ENCODE results near the gene KLLN. TPM values are rescaled to one million over a fixed set of nuclear protein-coding genes. Genes with fewer than 3 reads are reported as not detected.
A peak's percentile ranks its signal among the peaks of the same experiment; 100 is the strongest.

Gene KLLN
- total and polyA plus RNA-seq, 2 of the 13 experiments (the other 11 are each of a cell fraction or from before 2014, with no cell fraction given), result 0.08 to 0.44 TPM

DNA sequence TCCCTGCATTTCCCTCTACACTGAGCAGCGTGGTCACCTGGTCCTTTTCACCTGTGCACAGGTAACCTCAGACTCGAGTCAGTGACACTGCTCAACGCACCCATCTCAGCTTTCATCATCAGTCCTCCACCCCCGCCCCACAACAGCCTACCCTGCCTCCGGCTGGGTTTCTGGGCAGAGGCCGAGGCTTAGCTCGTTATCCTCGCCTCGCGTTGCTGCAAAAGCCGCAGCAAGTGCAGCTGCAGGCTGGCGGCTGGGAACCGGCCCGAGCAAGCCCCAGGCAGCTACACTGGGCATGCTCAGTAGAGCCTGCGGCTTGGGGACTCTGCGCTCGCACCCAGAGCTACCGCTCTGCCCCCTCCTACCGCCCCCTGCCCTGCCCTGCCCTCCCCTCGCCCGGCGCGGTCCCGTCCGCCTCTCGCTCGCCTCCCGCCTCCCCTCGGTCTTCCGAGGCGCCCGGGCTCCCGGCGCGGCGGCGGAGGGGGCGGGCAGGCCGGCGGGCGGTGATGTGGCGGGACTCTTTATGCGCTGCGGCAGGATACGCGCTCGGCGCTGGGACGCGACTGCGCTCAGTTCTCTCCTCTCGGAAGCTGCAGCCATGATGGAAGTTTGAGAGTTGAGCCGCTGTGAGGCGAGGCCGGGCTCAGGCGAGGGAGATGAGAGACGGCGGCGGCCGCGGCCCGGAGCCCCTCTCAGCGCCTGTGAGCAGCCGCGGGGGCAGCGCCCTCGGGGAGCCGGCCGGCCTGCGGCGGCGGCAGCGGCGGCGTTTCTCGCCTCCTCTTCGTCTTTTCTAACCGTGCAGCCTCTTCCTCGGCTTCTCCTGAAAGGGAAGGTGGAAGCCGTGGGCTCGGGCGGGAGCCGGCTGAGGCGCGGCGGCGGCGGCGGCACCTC lies at the start of gene KLLN, which contains the start of gene PTEN (continued):
- TF ChIP-seq, protein P1, sequence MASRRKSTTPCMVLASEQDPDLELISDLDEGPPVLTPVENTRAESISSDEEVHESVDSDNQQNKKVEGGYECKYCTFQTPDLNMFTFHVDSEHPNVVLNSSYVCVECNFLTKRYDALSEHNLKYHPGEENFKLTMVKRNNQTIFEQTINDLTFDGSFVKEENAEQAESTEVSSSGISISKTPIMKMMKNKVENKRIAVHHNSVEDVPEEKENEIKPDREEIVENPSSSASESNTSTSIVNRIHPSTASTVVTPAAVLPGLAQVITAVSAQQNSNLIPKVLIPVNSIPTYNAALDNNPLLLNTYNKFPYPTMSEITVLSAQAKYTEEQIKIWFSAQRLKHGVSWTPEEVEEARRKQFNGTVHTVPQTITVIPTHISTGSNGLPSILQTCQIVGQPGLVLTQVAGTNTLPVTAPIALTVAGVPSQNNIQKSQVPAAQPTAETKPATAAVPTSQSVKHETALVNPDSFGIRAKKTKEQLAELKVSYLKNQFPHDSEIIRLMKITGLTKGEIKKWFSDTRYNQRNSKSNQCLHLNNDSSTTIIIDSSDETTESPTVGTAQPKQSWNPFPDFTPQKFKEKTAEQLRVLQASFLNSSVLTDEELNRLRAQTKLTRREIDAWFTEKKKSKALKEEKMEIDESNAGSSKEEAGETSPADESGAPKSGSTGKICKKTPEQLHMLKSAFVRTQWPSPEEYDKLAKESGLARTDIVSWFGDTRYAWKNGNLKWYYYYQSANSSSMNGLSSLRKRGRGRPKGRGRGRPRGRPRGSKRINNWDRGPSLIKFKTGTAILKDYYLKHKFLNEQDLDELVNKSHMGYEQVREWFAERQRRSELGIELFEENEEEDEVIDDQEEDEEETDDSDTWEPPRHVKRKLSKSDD (CRISPR knock-in tag; IDR thresholded peaks at IDR 0.05; ENCODE audit: low read depth), result peak; percentile 93
- TF ChIP-seq MTA3 (CRISPR knock-in tag; IDR thresholded peaks at IDR 0.05) (no peak), ARHGAP35 (CRISPR knock-in tag; IDR thresholded peaks at IDR 0.05; ENCODE audit: borderline replicate concordance) (0 out of 2 replicates have a peak, but pooled peaks have one; percentile 80), HIVEP1 (CRISPR knock-in tag; IDR thresholded peaks at IDR 0.05) (no peak), KAT7 (CRISPR knock-in tag; IDR thresholded peaks at IDR 0.05; ENCODE audit: borderline replicate concordance) (peak; percentile 96), PHF8 (CRISPR knock-in tag; IDR thresholded peaks at IDR 0.05) (peak; percentile 51), DNMT1 (CRISPR knock-in tag; IDR thresholded peaks at IDR 0.05) (no peak; the same call in 1 of the 2 replicates), ZSCAN29 (CRISPR knock-in tag; conservative IDR thresholded peaks at IDR 0.05) (peak; percentile 76; the same call in 1 of the 2 replicates)
- TF ChIP-seq, protein P2, sequence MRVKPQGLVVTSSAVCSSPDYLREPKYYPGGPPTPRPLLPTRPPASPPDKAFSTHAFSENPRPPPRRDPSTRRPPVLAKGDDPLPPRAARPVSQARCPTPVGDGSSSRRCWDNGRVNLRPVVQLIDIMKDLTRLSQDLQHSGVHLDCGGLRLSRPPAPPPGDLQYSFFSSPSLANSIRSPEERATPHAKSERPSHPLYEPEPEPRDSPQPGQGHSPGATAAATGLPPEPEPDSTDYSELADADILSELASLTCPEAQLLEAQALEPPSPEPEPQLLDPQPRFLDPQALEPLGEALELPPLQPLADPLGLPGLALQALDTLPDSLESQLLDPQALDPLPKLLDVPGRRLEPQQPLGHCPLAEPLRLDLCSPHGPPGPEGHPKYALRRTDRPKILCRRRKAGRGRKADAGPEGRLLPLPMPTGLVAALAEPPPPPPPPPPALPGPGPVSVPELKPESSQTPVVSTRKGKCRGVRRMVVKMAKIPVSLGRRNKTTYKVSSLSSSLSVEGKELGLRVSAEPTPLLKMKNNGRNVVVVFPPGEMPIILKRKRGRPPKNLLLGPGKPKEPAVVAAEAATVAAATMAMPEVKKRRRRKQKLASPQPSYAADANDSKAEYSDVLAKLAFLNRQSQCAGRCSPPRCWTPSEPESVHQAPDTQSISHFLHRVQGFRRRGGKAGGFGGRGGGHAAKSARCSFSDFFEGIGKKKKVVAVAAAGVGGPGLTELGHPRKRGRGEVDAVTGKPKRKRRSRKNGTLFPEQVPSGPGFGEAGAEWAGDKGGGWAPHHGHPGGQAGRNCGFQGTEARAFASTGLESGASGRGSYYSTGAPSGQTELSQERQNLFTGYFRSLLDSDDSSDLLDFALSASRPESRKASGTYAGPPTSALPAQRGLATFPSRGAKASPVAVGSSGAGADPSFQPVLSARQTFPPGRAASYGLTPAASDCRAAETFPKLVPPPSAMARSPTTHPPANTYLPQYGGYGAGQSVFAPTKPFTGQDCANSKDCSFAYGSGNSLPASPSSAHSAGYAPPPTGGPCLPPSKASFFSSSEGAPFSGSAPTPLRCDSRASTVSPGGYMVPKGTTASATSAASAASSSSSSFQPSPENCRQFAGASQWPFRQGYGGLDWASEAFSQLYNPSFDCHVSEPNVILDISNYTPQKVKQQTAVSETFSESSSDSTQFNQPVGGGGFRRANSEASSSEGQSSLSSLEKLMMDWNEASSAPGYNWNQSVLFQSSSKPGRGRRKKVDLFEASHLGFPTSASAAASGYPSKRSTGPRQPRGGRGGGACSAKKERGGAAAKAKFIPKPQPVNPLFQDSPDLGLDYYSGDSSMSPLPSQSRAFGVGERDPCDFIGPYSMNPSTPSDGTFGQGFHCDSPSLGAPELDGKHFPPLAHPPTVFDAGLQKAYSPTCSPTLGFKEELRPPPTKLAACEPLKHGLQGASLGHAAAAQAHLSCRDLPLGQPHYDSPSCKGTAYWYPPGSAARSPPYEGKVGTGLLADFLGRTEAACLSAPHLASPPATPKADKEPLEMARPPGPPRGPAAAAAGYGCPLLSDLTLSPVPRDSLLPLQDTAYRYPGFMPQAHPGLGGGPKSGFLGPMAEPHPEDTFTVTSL (CRISPR knock-in tag; IDR thresholded peaks at IDR 0.05; ENCODE audit: borderline replicate concordance), result no peak; the same call in 1 of the 2 replicates
- TF ChIP-seq, protein P3, sequence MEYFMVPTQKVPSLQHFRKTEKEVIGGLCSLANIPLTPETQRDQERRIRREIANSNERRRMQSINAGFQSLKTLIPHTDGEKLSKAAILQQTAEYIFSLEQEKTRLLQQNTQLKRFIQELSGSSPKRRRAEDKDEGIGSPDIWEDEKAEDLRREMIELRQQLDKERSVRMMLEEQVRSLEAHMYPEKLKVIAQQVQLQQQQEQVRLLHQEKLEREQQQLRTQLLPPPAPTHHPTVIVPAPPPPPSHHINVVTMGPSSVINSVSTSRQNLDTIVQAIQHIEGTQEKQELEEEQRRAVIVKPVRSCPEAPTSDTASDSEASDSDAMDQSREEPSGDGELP (IDR thresholded peaks at IDR 0.05; ENCODE audit: borderline replicate concordance, low read depth), result peak; percentile 16; the same call in 1 of the 2 replicates
- TF ChIP-seq, protein P4, sequence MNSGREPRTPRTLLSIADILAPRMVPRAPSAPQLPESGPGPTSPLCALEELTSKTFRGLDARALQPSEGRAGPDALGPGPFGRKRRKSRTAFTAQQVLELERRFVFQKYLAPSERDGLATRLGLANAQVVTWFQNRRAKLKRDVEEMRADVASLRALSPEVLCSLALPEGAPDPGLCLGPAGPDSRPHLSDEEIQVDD (CRISPR knock-in tag; IDR thresholded peaks at IDR 0.05; ENCODE audit: borderline replicate concordance), result 0 out of 2 replicates have a peak, but pooled peaks have one; percentile 33
- TF ChIP-seq, protein P5, sequence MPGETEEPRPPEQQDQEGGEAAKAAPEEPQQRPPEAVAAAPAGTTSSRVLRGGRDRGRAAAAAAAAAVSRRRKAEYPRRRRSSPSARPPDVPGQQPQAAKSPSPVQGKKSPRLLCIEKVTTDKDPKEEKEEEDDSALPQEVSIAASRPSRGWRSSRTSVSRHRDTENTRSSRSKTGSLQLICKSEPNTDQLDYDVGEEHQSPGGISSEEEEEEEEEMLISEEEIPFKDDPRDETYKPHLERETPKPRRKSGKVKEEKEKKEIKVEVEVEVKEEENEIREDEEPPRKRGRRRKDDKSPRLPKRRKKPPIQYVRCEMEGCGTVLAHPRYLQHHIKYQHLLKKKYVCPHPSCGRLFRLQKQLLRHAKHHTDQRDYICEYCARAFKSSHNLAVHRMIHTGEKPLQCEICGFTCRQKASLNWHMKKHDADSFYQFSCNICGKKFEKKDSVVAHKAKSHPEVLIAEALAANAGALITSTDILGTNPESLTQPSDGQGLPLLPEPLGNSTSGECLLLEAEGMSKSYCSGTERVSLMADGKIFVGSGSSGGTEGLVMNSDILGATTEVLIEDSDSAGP (CRISPR knock-in tag; IDR thresholded peaks at IDR 0.05; ENCODE audit: borderline replicate concordance), result peak; percentile 38; the same call in 1 of the 2 replicates

All from HepG2 (cell line).